Heart right ventricle (tissue), 16 donors: ENCODE measurements around the gene TULP3. TPM values are rescaled to one million over a fixed set of nuclear protein-coding genes. Genes with fewer than 3 reads are reported as not detected.
A peak's percentile ranks its signal among the peaks of the same experiment; 100 is the strongest.

Experiments
- ATAC-seq, 8 donors: fragments of 200-7000 bp; cut with Tn5 transposase; one replicate each; pipeline ENCODE4 v1.9.1; 2020; ENCODE audit warnings: mild to moderate bottlenecking in 8 of 8, moderate library complexity in 8 of 8, moderate number of reproducible peaks in 1 of 8
- DNase-seq, 2 donors: peaks; one replicate each; pipeline ENCODE4 v3.0.0-alpha.2; 2020
- H3K27ac ChIP-seq, 10 donors: fragments of 200-600 bp; sonication (generic) in 2 of 10; one replicate each; pipeline versions ENCODE4 v1.5.0 to v1.8.0; 2020 to 2022; ENCODE audit warnings: mild to moderate bottlenecking in 3 of 10
- H3K27me3 ChIP-seq, 7 donors: fragments of 200-600 bp; one replicate each; pipeline ENCODE4 v1.8.0; 2021 to 2022; ENCODE audit warnings: mild to moderate bottlenecking in 2 of 7
- H3K36me3 ChIP-seq, 9 donors: fragments of 200-600 bp; sonication (generic) in 1 of 9; one replicate each; pipeline versions ENCODE4 v1.5.0 to v1.8.0; 2020 to 2022; ENCODE audit warnings: mild to moderate bottlenecking in 2 of 9
- H3K4me1 ChIP-seq, 9 donors: fragments of 200-600 bp; sonication (generic) in 1 of 9; one replicate each; pipeline versions ENCODE4 v1.5.0 to v1.8.0; 2020 to 2022; ENCODE audit warnings: mild to moderate bottlenecking in 4 of 9
- H3K4me3 ChIP-seq, 10 donors: fragments of 200-600 bp; sonication (generic) in 2 of 10; one replicate each; pipeline versions ENCODE4 v1.5.0 to v1.8.0; 2020 to 2022; ENCODE audit warnings: mild to moderate bottlenecking in 7 of 10, moderate library complexity in 2 of 10
- H3K9me3 ChIP-seq, 11 donors: fragments of 200-600 bp in 10 of 11; sonication (generic) in 2 of 11; one replicate each; pipeline versions ENCODE4 v1.5.0 to v1.8.0; 2013 to 2022; ENCODE audit warnings: mild to moderate bottlenecking in 2 of 11, control low read depth in 1 of 11, moderate library complexity in 1 of 11
- CTCF ChIP-seq, 9 donors: fragments of 200-600 bp; sonication (generic) in 2 of 9; IDR thresholded peaks; one replicate each; pipeline versions ENCODE4 v1.5.0 to v1.8.0; 2021 to 2022; ENCODE audit warnings: antibody characterized with exemption in 9 of 9, mild to moderate bottlenecking in 5 of 9, moderate library complexity in 1 of 9
- WGBS, 2 donors: extraction: QIAGEN DNeasy Blood & Tissue Kit; methylation state at CpG; one replicate each; pipeline ENCODE4 v1.1.7; 2013; ENCODE audit warnings: inconsistent platforms in 1 of 2; 5-methylcytosine and 5-hydroxymethylcytosine counted together
- intact Hi-C, 10 donors: fragments of 100-400 bp; cut with DNase I; formaldehyde crosslinking; loops; one replicate each; pipeline versions ENCODE4 v1.11.1 to v1.14.2; 2022
- polyA plus RNA-seq, 2 donors: library from polyadenylated mRNA; stranded (reverse); fragments of 200-250 nt; gene quantifications; one replicate each; pipeline ENCODE4 v1.2.3, GENCODE V29; 2013
- total RNA-seq, 10 donors: library from RNA; stranded (reverse); fragmentation: NEBNext Ultra II Directional in 3 of 10; extraction: Animal tissue kit (Norgen Biotek cat#: 25700) in 3 of 10; gene quantifications; one replicate each; pipeline versions ENCODE4 v1.2.1 to v1.2.4, GENCODE V29; 2021 to 2023
- donor health status: Arrhythmogenic right ventricular cardiomyopathy.
- donor health status: ischemic (EF 13 %, LVEDD 7.1; RV severe dilation, severe dysfunction).
- donor health status: healthy with polysubstance abuse.
- donor health status: DM: no; HTN: yes; CAD: no.
- donor health status: DM: no; HTN: no; CAD: no.
- donor health status: ischemic (EF 25% LVEDD 6.9; RV normal size, moderate dysfunction).
- donor health status: ischemic (EF 25% LVEDD 5.7; RV mildly dilated, moderate dysfunction).
- donor health status: healthy.
- donor health status: DM: yes; HTN: yes; CAD: no.
- donor health status: Ischemic cardiomyopathy.
- donor health status: ischemic (EF 35%, LVEDD 5.7; RV mildly dilated, moderate dysfunction).
- donor health status: nonischemic (EF 11% LVEDD 7.7; RV severe dilation, severe dysfunction).
- donor health status: DM: yes; HTN: yes; CAD: no.
- donor health status: PGD.
- donor health status: ischemic (EF 29% LVEDD 5.4; RV normal size, mild dysfunction).
- donor health status: nonischemic (EF 23%, LVEDD 6.1; RV moderate dilation, normal function).

The TULP3 gene
- total and polyA plus RNA-seq, 12 donors = 4.0 to 7.3 (median 5.0) TPM

- no peak overlapping the region for H3K4me3 ChIP-seq
- no peaks in the 10 kb centered on the region for H3K9me3 ChIP-seq
- ATAC-seq (no peak), DNase-seq (no peak)
- H3K27me3 ChIP-seq = no peaks in the 10 kb centered on the region
- intact Hi-C loops = no loop called here
- H3K4me1 ChIP-seq = peaks cover 0 to 38% (median 19%) of the 10 kb centered on the region in 9 donors
- TF ChIP-seq CTCF (IDR thresholded peaks at IDR 0.05) = no peak
- WGBS, 2 donors = 86 to 88% methylated on average over 7 of the region's 7 CpGs
- H3K27ac ChIP-seq = no peak overlapping the region
- H3K36me3 ChIP-seq = peaks cover 0 to 24% (median 0%) of the 10 kb centered on the region in 9 donors
These were observed 89.9 kb downstream of the TULP3 start for GRCh38 chr12:2980630-2981029.

- intact Hi-C loops = no loop called here
- H3K27ac ChIP-seq = no peak overlapping the region
- H3K36me3 ChIP-seq = peaks cover 0 to 24% (median 0%) of the 10 kb centered on the region in 9 donors
- no peak overlapping the region for H3K4me3 ChIP-seq
- peaks cover 0 to 26% (median 14%) of the 10 kb centered on the region in 9 donors for H3K4me1 ChIP-seq
- no peaks in the 10 kb centered on the region for H3K9me3 ChIP-seq
- no peaks in the 10 kb centered on the region for H3K27me3 ChIP-seq
- ATAC-seq (peak in 1 of 8 donors; percentile 20), DNase-seq (no peak)
- 92 to 97% methylated on average over 13 of the region's 13 CpGs for WGBS, 2 donors
- TF ChIP-seq CTCF (IDR thresholded peaks at IDR 0.05) = no peak
These were observed 91.7 kb downstream of the TULP3 start for GRCh38 chr12:2982361-2982760.

- peak in 1 of 8 donors; percentile 31 for ATAC-seq
- Histone ChIP-seq H3K36me3 (peaks cover 0 to 15% (median 0%) of the 10 kb centered on the region in 9 donors), H3K9me3 (peaks cover 0 to 7% (median 0%) of the 10 kb centered on the region in 11 donors), H3K27ac (no peak overlapping the region), H3K27me3 (no peaks in the 10 kb centered on the region), H3K4me1 (peaks cover 0 to 26% (median 14%) of the 10 kb centered on the region in 9 donors), H3K4me3 (no peak overlapping the region)
- WGBS, 2 donors = 71 to 78% methylated on average over 5 of the region's 5 CpGs
- intact Hi-C loops = no loop called here
- no peak for TF ChIP-seq CTCF (IDR thresholded peaks at IDR 0.05)
- no peak for DNase-seq
These were observed 93.6 kb downstream of the TULP3 start for GRCh38 chr12:2984249-2984648.

GRCh38 chr12:2984698-2985097 lies 94.0 kb downstream of the TULP3 start:
- peaks cover 0 to 10% (median 0%) of the 10 kb centered on the region in 9 donors for H3K36me3 ChIP-seq
- 99 to 100% methylated on average over 1 of the region's 1 CpG for WGBS, 2 donors
- H3K9me3 ChIP-seq = peaks cover 0 to 11% (median 3%) of the 10 kb centered on the region in 11 donors
- no peak overlapping the region for H3K27ac ChIP-seq
- intact Hi-C loops = no loop called here
- no peaks in the 10 kb centered on the region for H3K27me3 ChIP-seq
- ATAC-seq = no peak
- no peak overlapping the region for H3K4me3 ChIP-seq
- no peak for TF ChIP-seq CTCF (IDR thresholded peaks at IDR 0.05)
- no peak for DNase-seq
- H3K4me1 ChIP-seq = peaks cover 0 to 26% (median 14%) of the 10 kb centered on the region in 9 donors
